ENCODE results near the gene CROCC2.

The CROCC2 gene

DNA sequence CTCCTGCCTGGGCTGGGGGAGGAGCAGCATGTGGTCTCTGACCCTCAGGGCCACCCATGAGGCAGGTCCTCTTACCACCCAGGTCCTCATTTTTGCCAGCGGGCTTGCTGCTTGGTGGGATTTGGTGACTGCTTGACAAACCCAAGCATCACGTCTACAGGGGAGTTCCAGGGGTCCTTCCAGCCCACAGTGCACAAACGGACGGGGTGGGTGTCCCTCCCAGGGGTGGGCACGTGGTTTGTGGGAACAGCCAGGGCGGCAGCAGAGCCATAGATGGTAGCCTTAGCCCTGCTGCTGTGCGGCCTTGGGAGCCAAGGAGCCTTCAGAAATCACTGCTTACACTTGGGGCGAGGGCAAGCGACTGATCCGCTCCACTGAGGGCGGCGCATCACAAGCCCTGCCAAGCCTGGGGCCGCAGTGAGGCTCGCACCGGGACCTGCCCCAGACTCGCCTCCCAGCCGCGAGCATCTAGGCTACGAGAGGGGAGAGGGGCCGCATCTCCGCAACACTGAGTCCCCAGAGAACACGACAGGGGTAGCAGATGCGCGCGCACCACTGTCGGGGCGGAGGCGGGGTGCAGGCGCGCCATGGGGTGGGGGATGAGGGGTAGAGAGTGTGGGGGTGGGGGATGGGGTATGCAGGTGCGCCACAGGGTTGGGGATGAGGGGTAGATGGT, 129.1 kb downstream of the CROCC2 start:
- no peak overlapping the region for H3K4me3 ChIP-seq (replicated peaks; ENCODE audit: low read depth, low read length)
- no peak for DNase-seq (ENCODE audit: extremely low read depth, low read depth)
- TF ChIP-seq, protein P1, sequence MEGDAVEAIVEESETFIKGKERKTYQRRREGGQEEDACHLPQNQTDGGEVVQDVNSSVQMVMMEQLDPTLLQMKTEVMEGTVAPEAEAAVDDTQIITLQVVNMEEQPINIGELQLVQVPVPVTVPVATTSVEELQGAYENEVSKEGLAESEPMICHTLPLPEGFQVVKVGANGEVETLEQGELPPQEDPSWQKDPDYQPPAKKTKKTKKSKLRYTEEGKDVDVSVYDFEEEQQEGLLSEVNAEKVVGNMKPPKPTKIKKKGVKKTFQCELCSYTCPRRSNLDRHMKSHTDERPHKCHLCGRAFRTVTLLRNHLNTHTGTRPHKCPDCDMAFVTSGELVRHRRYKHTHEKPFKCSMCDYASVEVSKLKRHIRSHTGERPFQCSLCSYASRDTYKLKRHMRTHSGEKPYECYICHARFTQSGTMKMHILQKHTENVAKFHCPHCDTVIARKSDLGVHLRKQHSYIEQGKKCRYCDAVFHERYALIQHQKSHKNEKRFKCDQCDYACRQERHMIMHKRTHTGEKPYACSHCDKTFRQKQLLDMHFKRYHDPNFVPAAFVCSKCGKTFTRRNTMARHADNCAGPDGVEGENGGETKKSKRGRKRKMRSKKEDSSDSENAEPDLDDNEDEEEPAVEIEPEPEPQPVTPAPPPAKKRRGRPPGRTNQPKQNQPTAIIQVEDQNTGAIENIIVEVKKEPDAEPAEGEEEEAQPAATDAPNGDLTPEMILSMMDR (IDR thresholded peaks at IDR 0.05; ENCODE audit: low read depth, low read length, missing control alignments) = no peak

DNA sequence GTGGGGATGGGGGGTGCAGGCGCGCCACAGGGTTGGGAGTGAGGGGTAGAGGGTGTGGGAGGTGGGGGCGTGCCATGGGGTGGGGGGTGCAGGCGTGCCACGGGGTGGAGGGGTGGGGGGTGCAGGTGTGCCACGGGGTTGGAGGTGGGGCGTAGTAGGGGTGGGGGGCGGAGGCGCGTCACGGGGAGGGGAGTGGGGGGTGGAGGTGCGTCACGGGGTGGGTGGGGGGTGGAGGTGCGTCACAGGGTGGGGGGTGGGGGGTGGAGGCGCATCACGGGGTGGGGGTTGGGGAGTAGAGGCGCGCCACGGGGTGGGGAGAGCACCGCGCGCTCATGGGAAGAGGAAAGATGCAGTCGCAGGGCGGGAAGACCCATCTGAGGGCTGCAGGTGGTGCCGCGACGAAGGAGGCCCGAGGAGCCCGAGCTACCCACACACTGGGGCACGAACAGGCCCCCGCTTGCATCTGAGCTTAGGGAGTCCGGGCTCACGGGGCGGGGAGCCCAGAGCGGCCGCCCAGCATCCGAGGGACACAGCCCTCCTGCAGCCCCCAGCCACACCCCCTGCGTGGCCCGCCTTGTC, 129.8 kb downstream of the CROCC2 start:
- H3K4me3 ChIP-seq (replicated peaks; ENCODE audit: low read depth, low read length) = no peak overlapping the region
- DNase-seq (ENCODE audit: extremely low read depth, low read depth) = no peak
- TF ChIP-seq, protein P1 (IDR thresholded peaks at IDR 0.05; ENCODE audit: low read depth, low read length, missing control alignments) = no peak

GRCh38 chr2:241036397-241036963, 130.3 kb downstream of the CROCC2 start:
- TF ChIP-seq, protein P1 (IDR thresholded peaks at IDR 0.05; ENCODE audit: low read depth, low read length, missing control alignments) = no peak
- no peak for DNase-seq (ENCODE audit: extremely low read depth, low read depth)
- no peak overlapping the region for H3K4me3 ChIP-seq (replicated peaks; ENCODE audit: low read depth, low read length)

GRCh38 chr2:241036964-241037421, 130.9 kb downstream of the CROCC2 start:
- no peak overlapping the region for H3K4me3 ChIP-seq (replicated peaks; ENCODE audit: low read depth, low read length)
- DNase-seq (ENCODE audit: extremely low read depth, low read depth) = no peak
- TF ChIP-seq, protein P1 (IDR thresholded peaks at IDR 0.05; ENCODE audit: low read depth, low read length, missing control alignments) = no peak

DNA sequence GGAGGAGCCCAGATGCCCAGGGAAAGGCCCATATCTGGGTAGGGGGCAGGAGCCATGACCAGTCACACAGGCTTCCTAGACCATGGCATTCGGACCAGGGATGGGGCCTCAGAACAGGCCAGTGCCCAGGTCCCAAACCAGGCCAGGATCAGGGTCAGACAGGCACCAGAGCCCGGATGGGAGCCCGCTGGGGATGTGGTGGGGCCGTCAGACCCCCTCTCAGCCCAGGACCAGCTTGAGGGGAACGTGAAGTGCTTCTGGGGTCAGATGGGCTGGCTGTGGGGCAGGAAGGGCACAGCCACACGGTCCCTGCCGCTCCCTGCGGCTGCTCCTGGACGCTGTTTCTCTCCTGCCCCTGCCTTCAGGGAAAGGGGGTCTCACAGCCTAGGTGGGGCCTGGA, 131.4 kb downstream of the CROCC2 start:
- no peak overlapping the region for H3K4me3 ChIP-seq (replicated peaks; ENCODE audit: low read depth, low read length)
- no peak for DNase-seq (ENCODE audit: extremely low read depth, low read depth)
- TF ChIP-seq, protein P1 (IDR thresholded peaks at IDR 0.05; ENCODE audit: low read depth, low read length, missing control alignments) = no peak

DNA sequence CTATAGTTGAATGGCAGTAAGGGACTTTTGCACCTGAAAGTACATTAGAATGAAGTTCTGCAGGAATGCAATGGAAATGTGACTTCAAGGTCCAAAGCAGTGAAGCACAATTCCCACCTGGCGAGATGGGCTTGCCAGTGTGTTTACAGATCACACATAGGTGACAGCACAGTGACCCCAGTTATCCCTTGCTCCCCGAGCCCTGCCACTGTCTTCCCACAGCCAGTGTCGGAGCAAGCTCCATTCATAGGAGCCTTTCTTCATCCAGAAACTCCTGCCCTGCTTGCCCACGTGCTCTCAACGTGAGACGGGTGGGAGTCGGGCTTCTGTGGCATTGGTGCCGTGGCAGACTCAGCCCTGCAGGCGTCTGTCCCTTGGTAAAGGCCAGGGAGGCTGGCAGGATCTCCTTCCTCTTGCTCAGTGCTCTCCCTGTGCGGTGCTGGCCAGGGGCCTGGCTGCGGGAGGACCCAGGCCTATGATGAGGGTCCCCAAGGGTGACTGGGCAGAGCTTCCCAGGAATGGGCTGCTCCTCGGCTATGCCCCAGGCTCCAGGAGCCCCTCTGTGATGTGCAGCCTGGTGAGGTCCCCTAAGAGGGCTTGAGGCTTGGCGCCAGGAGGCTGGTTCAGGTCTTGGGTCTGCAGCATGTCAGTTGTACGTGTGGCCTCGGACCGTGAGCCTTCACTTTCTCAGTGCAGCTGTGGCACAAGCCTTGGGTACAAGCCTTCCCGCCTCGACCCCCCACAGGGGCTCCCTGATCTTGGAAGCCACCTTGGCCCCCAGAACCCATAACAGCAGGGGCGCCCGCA, 132.4 kb downstream of the CROCC2 start:
- TF ChIP-seq, protein P1 (IDR thresholded peaks at IDR 0.05; ENCODE audit: low read depth, low read length, missing control alignments) = no peak
- no peak for DNase-seq (ENCODE audit: extremely low read depth, low read depth)
- no peak overlapping the region for H3K4me3 ChIP-seq (replicated peaks; ENCODE audit: low read depth, low read length)
